GM19351 (cell line): ENCODE results near the gene NELL1.
A peak's percentile ranks its signal among the peaks of the same experiment; 100 is the strongest.

Experiments used
- ATAC-seq: cut with Tn5 transposase; IDR thresholded peaks from one replicate; pipeline ENCODE4 v1.9.1; 2021; ENCODE audit warnings: mild to moderate bottlenecking, moderate library complexity; ENCODE audit not compliant: unreplicated experiment

The NELL1 gene

GRCh38 chr11:20962581-20962980 lies 293.2 kb downstream of the NELL1 start:
- no peak for ATAC-seq

- no peak for ATAC-seq
Observed at GRCh38 chr11:20963596-20963995, 294.2 kb downstream of the NELL1 start.

- ATAC-seq = no peak
Observed at GRCh38 chr11:20964985-20965384, 295.6 kb downstream of the NELL1 start.

GRCh38 chr11:20966489-20966888 lies 297.1 kb downstream of the NELL1 start:
- no peak for ATAC-seq

GRCh38 chr11:20973940-20974559 lies 304.7 kb downstream of the NELL1 start:
- no peak for ATAC-seq

GRCh38 chr11:20980736-20981135 lies 311.4 kb downstream of the NELL1 start:
- ATAC-seq = no peak

GRCh38 chr11:20990447-20990846 lies 321.1 kb downstream of the NELL1 start:
- no peak for ATAC-seq

GRCh38 chr11:20991471-20991870 lies 322.1 kb downstream of the NELL1 start:
- ATAC-seq = no peak

- no peak for ATAC-seq
Observed at GRCh38 chr11:21007297-21007696, 337.9 kb downstream of the NELL1 start.

GRCh38 chr11:21018248-21018647 lies 348.9 kb downstream of the NELL1 start:
- ATAC-seq = no peak

- no peak for ATAC-seq
Observed at GRCh38 chr11:21026685-21027084, 357.3 kb downstream of the NELL1 start.

- ATAC-seq = no peak
Observed at GRCh38 chr11:21037850-21038249, 368.5 kb downstream of the NELL1 start.

GRCh38 chr11:21038801-21039200 lies 369.4 kb downstream of the NELL1 start:
- no peak for ATAC-seq

GRCh38 chr11:21040630-21041029 lies 371.2 kb downstream of the NELL1 start:
- ATAC-seq = no peak

- no peak for ATAC-seq
Observed at GRCh38 chr11:21048626-21049025, 379.2 kb downstream of the NELL1 start.

GRCh38 chr11:21053466-21053865 lies 384.1 kb downstream of the NELL1 start:
- no peak for ATAC-seq

GRCh38 chr11:21056644-21057043 lies 387.3 kb downstream of the NELL1 start:
- no peak for ATAC-seq

GRCh38 chr11:21059879-21060278 lies 390.5 kb downstream of the NELL1 start:
- no peak for ATAC-seq

GRCh38 chr11:21066030-21066429 lies 396.6 kb downstream of the NELL1 start:
- no peak for ATAC-seq

GRCh38 chr11:21068886-21069285 lies 399.5 kb downstream of the NELL1 start:
- no peak for ATAC-seq

GRCh38 chr11:21069909-21070308 lies 400.5 kb downstream of the NELL1 start:
- no peak for ATAC-seq

GRCh38 chr11:21072558-21072957 lies 403.2 kb downstream of the NELL1 start:
- peak; percentile 56 for ATAC-seq

GRCh38 chr11:21082853-21083252 lies 413.5 kb downstream of the NELL1 start:
- no peak for ATAC-seq
